Occipital lobe (tissue), 2 donors: ENCODE data around the gene RTP3. TPM values are rescaled to one million over a fixed set of nuclear protein-coding genes. Genes with fewer than 3 reads are reported as not detected.
"Not testable (repeated sequence)": the region's sequence is repeated elsewhere in the genome, so short reads cannot be mapped to it uniquely, and the experiment has no call there.

Source experiments
- DNase-seq: peaks from one replicate; lab custom pipeline; 2025; lab: John Stamatoyannopoulos, UW
- total RNA-seq: library from RNA; depleted of rRNA; stranded (reverse); fragments of >200 nt; gene quantifications from one replicate; pipeline ENCODE4 v1.2.3, GENCODE V29; 2014

The RTP3 gene
- total RNA-seq, 1 donor from 2014 or later = not detected

DNA sequence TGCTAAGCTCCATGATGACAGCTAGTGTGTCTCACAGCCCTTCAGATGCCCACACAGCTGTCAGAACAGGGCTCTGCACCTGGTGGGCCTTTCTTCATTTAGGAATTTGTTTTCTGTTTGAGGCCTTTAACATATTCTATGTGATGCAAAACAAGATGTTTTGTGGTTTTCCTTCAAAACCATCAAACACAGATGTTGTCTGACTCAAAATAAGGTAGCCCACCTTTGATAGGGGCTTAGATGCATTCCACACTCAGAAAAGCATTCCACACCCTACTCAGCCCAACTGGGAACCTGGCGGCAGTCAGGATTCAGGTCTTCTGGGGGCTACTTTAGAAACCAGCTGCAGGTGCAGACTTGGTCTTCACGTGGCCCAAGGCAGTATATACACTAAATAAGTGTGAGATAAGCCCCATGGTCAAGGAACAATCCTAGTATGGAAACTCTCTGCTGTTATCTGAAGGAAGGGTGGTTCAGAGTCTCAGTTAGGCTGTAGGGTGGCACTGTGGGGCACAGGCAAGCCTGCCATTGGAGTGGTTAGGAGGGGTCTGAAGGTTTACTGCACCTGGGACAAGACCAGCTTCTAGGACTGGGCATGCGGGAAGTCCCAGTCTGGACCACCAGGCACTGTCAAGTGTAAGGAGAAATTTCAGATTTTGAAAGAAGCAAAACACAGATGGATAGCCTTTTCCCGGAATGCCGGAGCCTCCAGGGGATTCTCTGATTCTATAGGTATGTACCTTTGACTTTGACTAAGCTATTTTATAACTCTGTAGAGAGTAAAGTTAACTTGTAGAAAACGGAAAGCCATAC is 48.2 kb downstream of the RTP3 start:
- no peak for DNase-seq

DNA sequence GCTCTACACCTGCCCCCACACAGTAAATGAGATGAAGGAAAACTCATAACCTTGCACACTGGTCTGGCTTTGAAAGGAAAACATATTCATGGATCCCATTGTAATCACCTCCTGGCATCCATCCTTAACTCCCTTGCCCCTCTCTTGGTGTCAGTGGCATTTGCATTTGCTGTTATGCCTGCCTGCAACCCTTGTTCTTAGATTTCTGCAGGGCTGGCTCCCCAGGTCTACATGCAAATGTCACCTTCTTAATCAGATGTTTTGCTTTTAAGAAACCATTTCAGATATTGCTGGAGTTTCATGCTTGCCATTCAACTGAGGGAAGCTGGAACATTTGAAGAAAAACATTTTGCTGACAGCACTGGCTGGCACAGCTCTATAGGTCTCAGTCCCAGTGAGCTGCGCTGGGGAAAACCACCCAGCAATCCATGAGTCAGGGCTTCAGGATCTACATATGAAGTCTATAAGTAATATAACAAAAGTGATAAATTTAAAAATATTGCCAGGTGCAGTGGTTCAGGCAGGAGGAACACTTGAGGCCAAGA is 49.2 kb downstream of the RTP3 start:
- no peak for DNase-seq

- DNase-seq = not testable (repeated sequence)
Measured at GRCh38 chr3:46548611-46549010, 50.8 kb downstream of the RTP3 start.

DNA sequence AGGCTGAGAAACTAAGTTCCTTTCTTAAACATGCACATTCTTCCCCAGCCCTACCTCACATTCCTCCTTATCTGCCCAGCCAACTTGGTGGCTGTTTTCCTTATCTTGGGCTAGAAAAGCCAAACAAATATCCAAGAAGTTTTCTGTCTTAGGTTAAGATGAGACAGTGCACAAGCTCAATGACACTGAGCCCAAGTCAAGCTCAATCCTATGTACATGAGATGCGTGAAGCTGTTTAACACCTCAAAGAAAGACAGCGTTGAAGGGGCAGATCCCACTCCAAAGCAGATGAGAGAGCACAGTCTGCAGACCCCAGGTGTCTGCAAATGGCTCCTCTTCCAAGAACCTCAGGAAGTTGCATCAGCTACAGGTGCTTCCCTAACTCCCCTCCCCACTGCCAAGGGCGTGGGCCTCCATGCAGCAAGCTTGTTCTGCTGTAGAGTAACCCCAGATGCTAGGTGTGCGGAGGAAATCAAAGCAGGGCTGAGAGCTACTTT is 51.7 kb downstream of the RTP3 start:
- DNase-seq = no peak

- no peak for DNase-seq
Measured at GRCh38 chr3:46549989-46550388, 52.2 kb downstream of the RTP3 start.

Other genes starting within 250 kb of the RTP3 start
- gene CCR2, start 143.9 kb upstream of the RTP3 start, total RNA-seq = 0.31 TPM
- gene CCR5, start 127.0 kb upstream of the RTP3 start, total RNA-seq = 0.16 TPM
- 1.1 TPM for gene CCRL2, start 90.7 kb upstream of the RTP3 start, total RNA-seq
- 3.6 TPM for gene LTF, start 33.1 kb upstream of the RTP3 start, total RNA-seq
- 7.8 TPM for gene LRRC2, start 68.3 kb downstream of the RTP3 start, total RNA-seq
- gene FAM240A, start 114.5 kb downstream of the RTP3 start, total RNA-seq = not detected
- 3.9 TPM for gene ALS2CL, start 195.7 kb downstream of the RTP3 start, total RNA-seq
- 2.5 TPM for gene TMIE, start 203.4 kb downstream of the RTP3 start, total RNA-seq
- 0.31 TPM for gene PRSS50, start 219.9 kb downstream of the RTP3 start, total RNA-seq